ENCODE results near the gene NAPA. TPM values are rescaled to one million over a fixed set of nuclear protein-coding genes. Genes with fewer than 3 reads are reported as not detected.

NAPA gene
- 100 to 1,000 TPM; 155 to 167 (median 163) TPM for polyA plus RNA-seq (ENCODE audit: insufficient read length in 4 of 4)

GRCh38 chr19:47514869-47515588 is at the start of gene NAPA:
NAPA (minus strand) TSS chr19:47515063; CDS start chr19:47514940, 123 bp downstream.
- DNase-seq (ENCODE audit: low read depth in 4 of 4, low spot score in 3 of 4): peak; percentile 99

- DNase-seq (ENCODE audit: low read depth in 4 of 4, low spot score in 3 of 4): no peak
These were observed 49.2 kb upstream of the NAPA start for GRCh38 chr19:47564081-47564480.

GRCh38 chr19:47561440-47562057 is 46.7 kb upstream of the NAPA start:
- DNase-seq (ENCODE audit: low read depth in 4 of 4, low spot score in 3 of 4): no peak

DNA sequence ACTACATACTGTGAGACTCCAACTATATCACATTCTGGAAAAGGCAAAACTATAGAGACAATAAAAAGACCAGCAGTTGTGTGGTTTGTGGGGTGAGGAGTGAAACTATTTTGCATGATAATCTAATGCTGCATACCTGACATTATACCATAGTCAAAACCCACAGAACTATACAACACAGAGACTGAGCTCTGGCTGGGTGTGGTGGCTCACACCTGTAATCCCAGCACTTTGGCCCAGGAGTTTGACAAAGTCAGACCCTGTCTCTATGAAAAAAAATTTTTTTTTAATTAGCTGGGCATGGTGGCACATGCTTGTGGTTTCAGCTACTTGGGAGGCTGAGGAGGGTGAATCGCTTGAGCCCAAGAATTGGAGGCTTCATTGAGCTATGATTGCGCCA is 46.1 kb upstream of the NAPA start:
- DNase-seq (ENCODE audit: low read depth in 4 of 4, low spot score in 3 of 4): no peak

DNA sequence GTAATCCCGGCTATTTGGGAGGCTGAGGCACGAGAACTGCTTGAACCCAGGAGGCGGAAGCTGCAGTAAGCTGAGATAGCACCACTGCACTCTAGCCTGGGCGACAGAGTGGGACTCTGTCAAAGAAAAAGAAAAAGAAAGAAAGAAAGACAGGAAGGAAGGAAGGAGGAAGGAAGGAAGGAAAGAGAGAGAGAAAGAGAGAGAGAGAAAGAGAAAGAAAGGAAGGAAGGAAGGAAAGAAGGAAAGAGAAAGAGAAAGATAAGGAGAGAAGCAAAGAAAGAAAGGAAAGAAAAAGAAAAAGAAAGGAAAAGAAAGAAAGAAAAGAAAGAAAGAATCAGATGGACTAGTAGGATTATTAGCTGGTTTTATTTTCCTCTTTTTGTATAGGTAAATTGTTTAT is 35.3 kb upstream of the NAPA start:
- no peak for DNase-seq (ENCODE audit: low read depth in 4 of 4, low spot score in 3 of 4)

DNA sequence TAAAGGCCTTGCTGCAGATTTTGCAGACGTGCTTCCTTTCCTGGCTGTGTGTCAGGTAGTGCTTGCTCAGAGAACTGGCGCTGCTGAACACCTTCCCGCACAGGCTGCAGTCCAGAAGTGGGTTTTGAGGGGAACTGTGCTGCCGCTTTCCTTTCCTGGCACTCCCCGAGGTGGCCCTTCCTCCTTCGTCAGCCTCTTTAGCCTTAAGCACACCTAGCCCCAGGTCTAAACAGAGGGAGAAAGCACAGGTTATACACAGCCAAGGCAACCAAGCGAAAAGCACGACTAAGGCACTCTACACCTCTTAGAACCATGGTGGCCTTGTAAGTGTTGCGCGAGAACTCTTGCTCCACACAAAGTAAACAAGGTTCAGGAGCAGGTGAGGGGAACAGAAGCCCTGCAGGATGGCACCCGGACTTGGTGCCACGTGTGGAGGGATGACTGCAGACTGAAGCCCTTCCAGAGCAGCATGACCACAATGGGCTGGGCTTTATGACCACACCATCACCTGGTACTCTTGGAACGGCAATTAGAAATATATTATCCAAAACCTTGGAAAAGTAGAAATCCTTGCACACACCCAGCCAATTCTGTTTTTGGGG is 34.5 kb upstream of the NAPA start:
- no peak for DNase-seq (ENCODE audit: low read depth in 4 of 4, low spot score in 3 of 4)

DNA sequence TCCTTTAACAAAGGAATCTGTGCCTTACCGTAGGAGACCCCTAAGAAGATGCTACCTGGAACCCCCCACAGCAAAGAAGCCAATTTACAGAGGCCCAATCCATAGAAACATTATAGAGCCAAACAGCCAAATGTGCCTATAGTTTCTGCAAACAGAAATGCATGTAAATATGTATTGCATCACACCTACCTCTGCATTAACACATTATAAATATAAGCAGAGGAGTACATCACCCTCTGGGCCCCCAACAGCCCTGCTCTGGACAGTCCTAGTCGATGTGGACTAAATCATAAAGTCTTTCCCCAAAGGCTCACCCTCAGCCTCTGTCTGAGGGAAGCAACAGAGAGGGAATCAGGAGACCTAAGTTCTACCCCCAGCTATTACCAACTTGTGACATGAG is 32.3 kb upstream of the NAPA start:
- no peak for DNase-seq (ENCODE audit: low read depth in 4 of 4, low spot score in 3 of 4)

DNA sequence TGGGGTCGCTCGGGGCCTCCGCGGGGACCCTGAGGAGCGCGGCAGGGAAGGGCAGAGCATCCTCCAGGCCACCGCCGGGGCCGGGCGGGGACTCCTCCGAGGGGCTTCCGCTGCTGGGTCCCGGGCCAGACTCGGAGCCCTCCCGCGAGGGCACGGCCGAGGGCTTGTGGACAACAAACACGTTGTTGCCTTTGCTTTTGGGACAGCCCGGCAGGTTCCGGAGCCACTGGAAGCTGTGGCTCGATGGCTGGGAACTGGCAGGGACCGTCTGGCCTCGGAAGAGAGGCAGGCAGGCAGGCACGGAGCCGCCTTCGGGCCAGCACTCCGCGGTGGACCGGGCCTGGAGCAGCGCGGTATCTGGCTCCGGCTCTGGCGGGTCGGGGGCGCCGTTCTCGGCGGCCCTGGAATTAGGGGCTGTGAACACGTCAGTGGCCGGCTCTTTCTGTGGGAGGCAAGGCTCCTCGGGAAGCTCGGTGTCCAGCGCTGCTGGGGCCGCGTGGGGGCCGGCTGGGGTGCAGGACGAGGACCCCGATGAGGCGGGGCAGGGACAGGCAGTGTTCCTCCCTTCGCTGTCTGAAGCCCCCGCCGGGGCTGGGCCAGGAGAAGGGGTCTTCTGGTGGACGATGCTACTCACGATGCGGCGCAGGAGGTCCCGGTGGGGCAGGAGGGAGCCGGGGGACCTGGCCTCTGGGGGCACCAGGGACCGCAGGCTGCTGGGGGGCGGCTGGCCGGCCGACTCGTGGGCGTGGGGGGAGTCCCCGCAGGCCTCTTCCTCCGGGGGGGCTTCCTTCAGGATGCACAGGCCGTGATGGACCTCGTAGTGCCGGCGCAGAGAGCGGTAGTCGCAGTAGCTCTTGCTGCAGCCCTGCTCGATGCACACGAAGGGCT is 30.4 kb upstream of the NAPA start:
- DNase-seq (ENCODE audit: low read depth in 4 of 4, low spot score in 3 of 4): no peak

GRCh38 chr19:47544476-47544875 is 29.6 kb upstream of the NAPA start:
- no peak for DNase-seq (ENCODE audit: low read depth in 4 of 4, low spot score in 3 of 4)

- no peak for DNase-seq (ENCODE audit: low read depth in 4 of 4, low spot score in 3 of 4)
These were observed 29.2 kb upstream of the NAPA start for GRCh38 chr19:47544075-47544474.

DNA sequence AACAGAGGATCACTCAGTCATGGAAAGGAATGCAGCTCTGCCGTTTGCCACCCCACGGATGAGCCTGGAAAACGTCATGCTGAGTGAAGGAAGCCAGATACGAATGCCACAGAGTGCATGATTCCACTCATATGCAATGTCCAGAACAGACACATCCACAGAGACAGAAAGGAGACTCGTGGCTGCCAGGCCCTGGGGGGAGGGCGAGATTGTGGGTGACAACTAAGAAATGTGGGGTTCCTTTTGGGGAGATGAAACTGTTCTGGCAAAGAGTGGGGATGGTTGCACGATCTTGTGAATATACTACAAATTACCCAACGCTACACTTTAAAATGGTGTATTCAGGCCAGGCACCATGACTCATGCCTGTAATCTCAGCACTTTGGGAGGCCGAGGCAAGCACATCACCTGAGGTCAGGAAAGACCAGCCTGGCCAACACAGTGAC is 27.2 kb upstream of the NAPA start:
- DNase-seq (ENCODE audit: low read depth in 4 of 4, low spot score in 3 of 4): no peak

DNA sequence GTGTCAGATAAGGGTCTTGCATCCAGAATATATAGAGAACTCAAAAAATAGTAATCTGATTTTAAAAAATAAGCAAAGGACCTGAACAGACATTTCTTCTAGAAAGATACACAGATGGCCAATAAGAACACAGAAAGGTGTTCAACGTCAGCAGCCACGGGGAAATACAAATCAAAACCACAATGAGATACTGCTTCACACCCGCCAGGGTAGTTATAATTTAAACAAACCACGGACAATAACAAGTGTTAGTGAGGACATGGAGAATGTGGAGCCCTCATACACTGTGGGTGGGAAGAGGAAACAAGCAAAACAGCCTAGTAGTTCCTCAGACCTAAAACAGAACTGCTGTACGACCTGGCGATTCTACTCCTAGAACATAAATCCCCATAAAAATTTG is 26.7 kb upstream of the NAPA start:
- no peak for DNase-seq (ENCODE audit: low read depth in 4 of 4, low spot score in 3 of 4)

DNA sequence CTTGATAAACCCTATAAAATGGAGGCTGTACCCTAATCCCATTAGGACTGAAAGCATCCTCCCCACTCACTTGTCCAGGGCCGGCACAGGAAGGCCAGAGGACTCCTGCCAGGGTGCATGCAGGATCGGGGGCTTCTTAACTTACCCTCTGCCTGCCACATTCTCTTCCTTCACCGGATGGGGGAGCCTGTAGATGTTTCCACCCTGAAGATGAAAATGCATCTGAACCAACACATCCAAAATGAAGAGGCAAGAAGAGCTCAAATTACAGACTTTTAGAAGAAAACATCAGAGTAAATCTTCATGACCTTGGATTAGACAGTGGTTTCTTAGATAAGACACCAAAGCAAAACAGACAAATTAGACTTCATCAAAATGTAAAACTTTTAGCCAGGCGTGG is 25.9 kb upstream of the NAPA start:
- DNase-seq (ENCODE audit: low read depth in 4 of 4, low spot score in 3 of 4): no peak

DNA sequence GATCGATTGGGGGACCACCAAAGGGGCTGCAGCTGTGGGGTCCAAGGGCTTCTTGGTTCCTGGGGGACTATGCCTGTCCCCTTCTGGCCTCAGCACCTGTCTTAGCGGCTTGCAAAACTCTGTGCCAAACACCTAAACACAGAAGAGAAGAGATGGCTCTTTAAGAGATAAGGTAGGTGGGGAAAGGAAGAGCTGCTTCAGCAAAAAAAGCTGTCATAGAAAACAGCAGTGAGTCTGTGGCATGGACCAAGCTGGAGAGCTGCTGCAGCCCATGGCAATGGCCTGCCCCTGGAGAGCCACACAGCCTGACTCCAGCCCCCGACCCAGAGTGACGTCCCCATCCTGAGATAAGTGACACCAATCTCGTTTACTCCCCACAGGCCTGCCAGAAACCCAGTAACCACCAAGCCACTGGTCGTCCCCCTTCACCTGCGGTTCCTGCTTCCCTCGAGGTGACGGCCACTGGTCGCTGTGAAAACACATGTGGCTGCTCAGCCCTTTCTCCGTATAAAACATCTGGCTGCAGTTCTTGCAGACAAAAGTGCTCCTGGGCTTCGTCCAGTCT is 25.0 kb upstream of the NAPA start:
- no peak for DNase-seq (ENCODE audit: low read depth in 4 of 4, low spot score in 3 of 4)

- DNase-seq (ENCODE audit: low read depth in 4 of 4, low spot score in 3 of 4): no peak
These were observed 23.9 kb upstream of the NAPA start for GRCh38 chr19:47538812-47539211.

DNA sequence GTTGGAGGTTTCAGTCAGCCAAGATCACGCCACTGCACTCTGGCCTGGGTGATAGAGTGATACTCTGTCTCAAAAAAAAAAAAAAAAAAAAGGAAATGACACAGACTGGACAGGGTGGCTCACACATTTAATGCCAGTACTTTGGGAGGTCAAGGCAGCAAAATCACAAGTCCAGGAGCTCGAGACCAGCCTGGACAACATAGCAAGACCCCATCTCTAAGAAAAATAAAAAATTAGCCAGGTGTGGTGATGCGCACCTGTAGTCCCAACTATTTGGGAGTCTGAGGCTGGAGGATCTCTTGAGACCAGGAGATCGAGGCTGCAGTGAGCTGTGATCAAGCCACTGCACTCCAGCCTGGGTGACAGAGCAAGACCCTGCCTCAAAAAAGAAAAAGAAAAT is 22.6 kb upstream of the NAPA start:
- no peak for DNase-seq (ENCODE audit: low read depth in 4 of 4, low spot score in 3 of 4)

- no peak for DNase-seq (ENCODE audit: low read depth in 4 of 4, low spot score in 3 of 4)
These were observed 19.8 kb upstream of the NAPA start for GRCh38 chr19:47534628-47535027.

- DNase-seq (ENCODE audit: low read depth in 4 of 4, low spot score in 3 of 4): no peak
These were observed 17.0 kb upstream of the NAPA start for GRCh38 chr19:47531640-47532387.

DNA sequence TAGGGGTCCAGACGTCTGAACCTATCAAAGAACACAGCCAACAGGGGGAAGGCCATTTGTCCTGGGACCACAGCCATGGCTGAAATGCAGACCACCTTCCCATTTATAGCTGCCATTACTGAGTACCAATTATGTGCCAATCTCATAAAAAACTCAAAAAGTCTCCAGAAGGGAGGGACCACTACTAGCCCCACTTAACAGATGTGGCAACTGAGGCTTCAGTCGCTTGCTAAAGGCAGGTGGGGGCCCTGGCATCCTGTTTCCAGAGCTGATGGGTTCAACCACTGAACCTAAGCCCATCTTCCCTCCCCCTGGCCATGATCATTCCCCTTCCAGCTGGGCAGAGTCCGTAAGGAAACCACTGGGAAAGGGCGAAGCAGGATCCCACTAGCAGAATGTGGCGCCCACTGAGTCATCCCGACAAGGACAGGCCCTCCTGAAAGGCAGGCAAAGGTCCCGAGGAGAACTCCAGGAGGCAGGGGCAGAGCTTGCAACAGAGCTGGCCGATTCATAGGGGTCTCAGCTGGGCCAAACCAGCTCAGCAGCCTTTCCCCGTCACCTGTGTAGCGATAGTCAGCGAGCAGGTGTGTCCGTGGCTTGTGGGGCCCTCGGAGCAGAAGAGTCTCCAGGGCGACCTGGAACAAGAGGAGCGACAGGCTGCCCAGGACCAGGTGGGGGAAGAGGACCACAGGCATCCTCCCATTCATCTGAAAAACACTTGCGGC is 14.3 kb upstream of the NAPA start:
- DNase-seq (ENCODE audit: low read depth in 4 of 4, low spot score in 3 of 4): no peak

All from right renal pelvis (tissue), 4 donors.